Fibroblast of mammary gland (primary cell): Measurements from ENCODE around the gene JADE3.
"Not testable (repeated sequence)": the region's sequence is repeated elsewhere in the genome, so short reads cannot be mapped to it uniquely, and the experiment has no call there.

Experiments used
- DNase-seq: peaks from one replicate; pipeline ENCODE4 v3.0.0-alpha.2; 2010; ENCODE audit warnings: low read depth
- H3K4me3 ChIP-seq: 2 replicates; pipeline ENCODE4 v1.5.1; 2011; ENCODE audit warnings: low read depth, mild to moderate bottlenecking, low read length, moderate library complexity; ENCODE audit not compliant: control insufficient read depth
- CTCF ChIP-seq: conservative IDR thresholded peaks from 2 replicates; pipeline ENCODE4 v1.5.1; 2011; ENCODE audit warnings: low read depth, low read length, inconsistent platforms; ENCODE audit not compliant: control insufficient read depth, insufficient read depth

Gene JADE3

GRCh38 chrX:46961574-46962283 lies 49.5 kb downstream of the JADE3 start:
- no peak for DNase-seq
- no peak for TF ChIP-seq CTCF
- H3K4me3 ChIP-seq = no peak overlapping the region

- no peak for TF ChIP-seq CTCF
- DNase-seq = peak; percentile 52
These were observed 53.0 kb downstream of the JADE3 start for GRCh38 chrX:46965125-46965758.

GRCh38 chrX:46967547-46967946 lies 55.3 kb downstream of the JADE3 start:
- H3K4me3 ChIP-seq = no peak overlapping the region
- TF ChIP-seq CTCF = no peak
- no peak for DNase-seq

More at GRCh38 chrX:46965125-46965758, 53.0 kb downstream of the JADE3 start:
- H3K4me3 ChIP-seq = no peak overlapping the region

GRCh38 chrX:46977046-46977445 lies 64.8 kb downstream of the JADE3 start:
- not testable (repeated sequence) for H3K4me3 ChIP-seq, DNase-seq

- TF ChIP-seq CTCF = peak; percentile 79
- DNase-seq = peak; percentile 87
- H3K4me3 ChIP-seq = no peak overlapping the region
These were observed 66.4 kb downstream of the JADE3 start for GRCh38 chrX:46978341-46979291.

GRCh38 chrX:46984705-46985104 lies 72.5 kb downstream of the JADE3 start:
- no peak for TF ChIP-seq CTCF
- no peak overlapping the region for H3K4me3 ChIP-seq
- no peak for DNase-seq
